H1 (cell line): Measurements from ENCODE around the gene PTHLH. TPM values are rescaled to one million over a fixed set of nuclear protein-coding genes. Genes with fewer than 3 reads are reported as not detected.

Experiments used
- CTCF ChIA-PET: fragments of 300-600 bp; sonication (Branson Sonifier 250); formaldehyde crosslinking; loops from one replicate; lab custom pipeline; 2021; ENCODE audit not compliant: partially characterized antibody; lab: Charles Lee
- POLR2A ChIA-PET: fragments of 300-600 bp; sonication (Branson Sonifier 250); formaldehyde crosslinking; loops from one replicate; lab custom pipeline; 2021; ENCODE audit warnings: inconsistent platforms; ENCODE audit not compliant: partially characterized antibody; lab: Charles Lee
- DNase-seq, 2 experiments: peaks; one replicate each; pipeline versions ENCODE4 v3.0.0 to v3.0.0-alpha.2; 2010 to 2022; ENCODE audit warnings: low spot score in 2 of 2, low read depth in 1 of 2, mixed read lengths in 1 of 2
- FAIRE-seq: peaks from 2 replicates; lab custom pipeline; 2011; peaks lifted over from hg19 to GRCh38; lab: Jason Lieb, UNC
- H2AFZ ChIP-seq: 2 replicates; pipeline ENCODE4 v1.8.1; 2012; ENCODE audit warnings: low read length, inconsistent platforms
- H2AK5ac ChIP-seq: 2 replicates; pipeline ENCODE4 v1.6.1; 2013; ENCODE audit warnings: low read depth, low read length
- H2BK120ac ChIP-seq: replicated peaks from 2 replicates; pipeline ENCODE3; 2013; ENCODE audit warnings: low read depth, low read length, inconsistent platforms
- H2BK12ac ChIP-seq: 2 replicates; pipeline ENCODE4 v1.6.1; 2013; ENCODE audit warnings: low read depth, low read length
- H2BK15ac ChIP-seq: 2 replicates; pipeline ENCODE4 v1.6.1; 2013; ENCODE audit warnings: low read length
- H2BK20ac ChIP-seq: 2 replicates; pipeline ENCODE4 v1.6.1; 2013; ENCODE audit warnings: low read length
- H2BK5ac ChIP-seq: 2 replicates; pipeline ENCODE4 v1.6.1; 2013; ENCODE audit warnings: low read depth, low read length
- H3K14ac ChIP-seq: 2 replicates; pipeline ENCODE4 v1.6.1; 2013; ENCODE audit warnings: inconsistent platforms; ENCODE audit not compliant: insufficient read length
- H3K18ac ChIP-seq: 2 replicates; pipeline ENCODE4 v1.6.1; 2013; ENCODE audit warnings: low read length; ENCODE audit errors: extremely low read depth
- H3K23ac ChIP-seq: 2 replicates; pipeline ENCODE4 v1.6.1; 2013; ENCODE audit warnings: inconsistent platforms; ENCODE audit not compliant: insufficient read length
- H3K23me2 ChIP-seq: 2 replicates; pipeline ENCODE4 v1.6.1; 2013; ENCODE audit warnings: low read depth, low read length
- H3K27ac ChIP-seq: 2 replicates; pipeline ENCODE4 v1.6.1; 2011; ENCODE audit warnings: low read depth, low read length, inconsistent platforms
- H3K27me3 ChIP-seq, 4 experiments: replicated peaks in 1 of 4; 1 replicate in 1 of 4; 2 replicates in 3 of 4; pipeline versions ENCODE4 v1.6.1 to v1.8.1; 2011 to 2013; ENCODE audit warnings: low read length in 3 of 4, mild to moderate bottlenecking in 3 of 4, inconsistent platforms in 2 of 4, mixed read lengths in 2 of 4, moderate library complexity in 1 of 4; ENCODE audit not compliant: control insufficient read depth in 3 of 4, insufficient read depth in 3 of 4; ENCODE audit errors: extremely low read depth in 1 of 4
- H3K36me3 ChIP-seq, 4 experiments: 2 replicates each; pipeline versions ENCODE4 v1.6.1 to v1.8.1; 2011 to 2013; ENCODE audit warnings: mild to moderate bottlenecking in 4 of 4, low read length in 3 of 4, moderate library complexity in 2 of 4, control low read depth in 1 of 4, inconsistent platforms in 1 of 4; ENCODE audit not compliant: insufficient read depth in 4 of 4, control insufficient read depth in 2 of 4
- H3K4ac ChIP-seq: replicated peaks from 2 replicates; pipeline ENCODE3; 2013; ENCODE audit warnings: low read length, low read depth, mixed read lengths, inconsistent platforms; ENCODE audit not compliant: insufficient read length
- H3K4me1 ChIP-seq, 4 experiments: replicated peaks in 1 of 4; 1 replicate in 1 of 4; 2 replicates in 3 of 4; pipeline versions ENCODE4 v1.6.1 to v1.8.1; 2011 to 2013; ENCODE audit warnings: low read length in 3 of 4, inconsistent platforms in 2 of 4, mixed read lengths in 1 of 4; ENCODE audit not compliant: insufficient read depth in 4 of 4, control insufficient read depth in 3 of 4
- H3K4me2 ChIP-seq, 2 experiments: 2 replicates each; pipeline versions ENCODE4 v1.6.1 to v1.8.1; 2011 to 2013; ENCODE audit warnings: low read depth in 2 of 2, low read length in 2 of 2, control low read depth in 1 of 2, inconsistent platforms in 1 of 2, mild to moderate bottlenecking in 1 of 2; ENCODE audit not compliant: insufficient read depth in 1 of 2
- H3K4me3 ChIP-seq, 4 experiments: fragments of 200-600, 300-600 bp in 1 of 4; sonication (generic), shearing (Covaris generic), sonication (Bioruptor Twin) in 1 of 4; 2 replicates each; pipeline versions ENCODE4 v1.5.1 to v1.8.1; 2011 to 2016; ENCODE audit warnings: low read length in 4 of 4, low read depth in 3 of 4, control low read depth in 2 of 4, inconsistent platforms in 2 of 4, mild to moderate bottlenecking in 2 of 4, mixed read lengths in 1 of 4, moderate library complexity in 1 of 4; ENCODE audit not compliant: insufficient read depth in 2 of 4; ENCODE audit errors: extremely low read depth in 1 of 4
- H3K56ac ChIP-seq: replicated peaks from 2 replicates; pipeline ENCODE3; 2013; ENCODE audit warnings: low read depth, mild to moderate bottlenecking, mixed read lengths, low read length, inconsistent platforms; ENCODE audit not compliant: insufficient read length
- H3K79me1 ChIP-seq: 2 replicates; pipeline ENCODE4 v1.6.1; 2013; ENCODE audit warnings: low read depth, low read length, control low read depth
- H3K79me2 ChIP-seq, 2 experiments: 2 replicates each; pipeline versions ENCODE4 v1.6.1 to v1.8.1; 2012 to 2013; ENCODE audit warnings: low read length in 2 of 2, mild to moderate bottlenecking in 2 of 2, inconsistent platforms in 1 of 2; ENCODE audit not compliant: insufficient read depth in 2 of 2, control insufficient read depth in 1 of 2
- H3K9ac ChIP-seq, 4 experiments: replicated peaks in 1 of 4; 1 replicate in 1 of 4; 2 replicates in 3 of 4; pipeline versions ENCODE4 v1.6.1 to v1.8.1; 2011 to 2013; ENCODE audit warnings: low read depth in 3 of 4, low read length in 3 of 4, control low read depth in 2 of 4, mild to moderate bottlenecking in 2 of 4, moderate library complexity in 2 of 4, inconsistent platforms in 1 of 4; ENCODE audit errors: extremely low read depth in 1 of 4
- H3K9me3 ChIP-seq, 2 experiments: 2 replicates each; pipeline versions ENCODE4 v1.6.1 to v1.8.1; 2012 to 2013; ENCODE audit warnings: mild to moderate bottlenecking in 2 of 2, moderate library complexity in 2 of 2, control low read depth in 1 of 2, inconsistent platforms in 1 of 2, low read depth in 1 of 2, low read length in 1 of 2, mixed read lengths in 1 of 2; ENCODE audit not compliant: insufficient read depth in 2 of 2
- H4K20me1 ChIP-seq, 2 experiments: replicated peaks in 1 of 2; 2 replicates each; pipeline versions ENCODE3 to v1.8.1; 2011 to 2013; ENCODE audit warnings: inconsistent platforms in 2 of 2, low read length in 2 of 2, mild to moderate bottlenecking in 1 of 2; ENCODE audit not compliant: insufficient read depth in 2 of 2, control insufficient read depth in 1 of 2
- H4K5ac ChIP-seq: 2 replicates; pipeline ENCODE4 v1.6.1; 2013; ENCODE audit warnings: low read length, low read depth, mixed read lengths, inconsistent platforms; ENCODE audit not compliant: insufficient read length
- H4K8ac ChIP-seq: 2 replicates; pipeline ENCODE4 v1.8.0; 2013; ENCODE audit warnings: mild to moderate bottlenecking, moderate library complexity, low read length, inconsistent platforms; ENCODE audit not compliant: insufficient read depth; ENCODE audit errors: extremely low read depth
- H4K91ac ChIP-seq: replicated peaks from 2 replicates; pipeline ENCODE3; 2013; ENCODE audit warnings: low read length, mixed read lengths, inconsistent platforms; ENCODE audit not compliant: insufficient read length
- ATF3 ChIP-seq: IDR thresholded peaks from 2 replicates; pipeline ENCODE4 v1.6.1; 2011; ENCODE audit warnings: low read depth, mild to moderate bottlenecking, low read length; ENCODE audit not compliant: insufficient read depth
- BACH1 ChIP-seq: IDR thresholded peaks from 2 replicates; pipeline ENCODE4 v1.6.1; 2012; ENCODE audit warnings: low read length, improper control_type of control experiment
- CHD1 ChIP-seq: IDR thresholded peaks from 2 replicates; pipeline ENCODE4 v1.6.1; 2012; ENCODE audit warnings: low read depth, low read length, improper control_type of control experiment
- EGR1 ChIP-seq: IDR thresholded peaks from 2 replicates; pipeline ENCODE4 v1.6.1; 2011; ENCODE audit warnings: low read depth, low read length, borderline replicate concordance
- FOSL1 ChIP-seq: IDR thresholded peaks from 2 replicates; pipeline ENCODE4 v1.6.1; 2011; ENCODE audit warnings: mild to moderate bottlenecking, low read depth, low read length, moderate library complexity; ENCODE audit not compliant: insufficient read depth
- HDAC2 ChIP-seq, 2 experiments: fragments of 300-600 bp in 1 of 2; sonication (generic) in 1 of 2; IDR thresholded peaks; 2 replicates each; pipeline ENCODE4 v1.6.1; 2011 to 2012; ENCODE audit warnings: low read depth in 2 of 2, low read length in 2 of 2, mild to moderate bottlenecking in 2 of 2, moderate library complexity in 2 of 2, borderline replicate concordance in 1 of 2, inconsistent platforms in 1 of 2
- JUN ChIP-seq: IDR thresholded peaks from 2 replicates; pipeline ENCODE4 v1.6.1; 2011; ENCODE audit warnings: low read depth, mild to moderate bottlenecking, improper control_type of control experiment, low read length
- KDM1A ChIP-seq: fragments of 200-600, 300-600 bp; sonication (generic); IDR thresholded peaks from 2 replicates; pipeline ENCODE4 v1.7.1; 2016; ENCODE audit warnings: mild to moderate bottlenecking, low read length, borderline replicate concordance
- POU5F1 ChIP-seq: IDR thresholded peaks from 2 replicates; pipeline ENCODE4 v1.6.1; 2011; ENCODE audit warnings: low read depth, mild to moderate bottlenecking, low read length, moderate library complexity
- RAD21 ChIP-seq, 2 experiments: IDR thresholded peaks in 1 of 2; conservative IDR thresholded peaks in 1 of 2; 2 replicates each; pipeline ENCODE4 v1.6.1; 2011; ENCODE audit warnings: low read depth in 2 of 2, low read length in 2 of 2, improper control_type of control experiment in 1 of 2, inconsistent platforms in 1 of 2, mild to moderate bottlenecking in 1 of 2, moderate library complexity in 1 of 2
- RXRA ChIP-seq: IDR thresholded peaks from 2 replicates; pipeline ENCODE4 v1.6.1; 2011; ENCODE audit warnings: low read depth, mild to moderate bottlenecking, low read length, moderate library complexity; ENCODE audit not compliant: insufficient read depth
- TAF7 ChIP-seq: optimal IDR thresholded peaks from 2 replicates; pipeline ENCODE3; 2011; ENCODE audit warnings: low read depth, mild to moderate bottlenecking, inconsistent platforms, low read length, moderate library complexity, borderline replicate concordance
- WGBS, 2 experiments: shearing (Covaris generic) in 1 of 2; methylation state at CpG; one replicate each; pipeline versions ENCODE4 v1.1.6 to v1.1.7; 2013 to 2015; ENCODE audit warnings: low lambda C conversion rate in 2 of 2, mixed read lengths in 2 of 2, inconsistent platforms in 1 of 2, low coverage in 1 of 2, missing lambda C conversion rate in 1 of 2; ENCODE audit not compliant: insufficient replicate concordance in 2 of 2, insufficient coverage in 1 of 2, insufficient read length in 1 of 2; ENCODE audit errors: extremely low coverage in 1 of 2, missing lambda C conversion rate in 1 of 2; 5-methylcytosine and 5-hydroxymethylcytosine counted together
- polyA plus RNA-seq, 7 experiments: library from polyadenylated mRNA; depleted of rRNA in 3 of 7; stranded (reverse) in 5 of 7; unstranded in 2 of 7; fragments of >200 nt in 5 of 7; fragments of 200-250 nt in 2 of 7; gene quantifications; 1 replicate in 5 of 7; 2 replicates in 1 of 7; 4 replicates in 1 of 7; pipeline versions ENCODE4 v1.2.1 to v1.2.3, GENCODE V29; 2011 to 2013; ENCODE audit warnings: missing spikeins in 2 of 7, mixed read lengths in 2 of 7
- total RNA-seq: library from RNA; stranded (reverse); fragmentation: NEBNext Ultra II Directional; extraction: Animal tissue kit (Norgen Biotek cat#: 25700); gene quantifications from 2 replicates; pipeline ENCODE4 v1.2.1, GENCODE V29; 2021

Gene PTHLH
- total and polyA plus RNA-seq, 2 of the 8 experiments (the other 6 are each of a cell fraction or from before 2014, with no cell fraction given), result 0.32 TPM; not detected in 1

GRCh38 chr12:27995406-27995805 is 22.9 kb upstream of the PTHLH start:
- no peak overlapping the region for H3K9ac ChIP-seq
- no peak overlapping the region for H2BK12ac ChIP-seq
- 83% methylated on average over 1 of the region's 1 CpG; no CpG with 5 or more reads in 1 of the 2 experiments for WGBS, 2 experiments
- H3K4me1 ChIP-seq, result peaks cover 0 to 4% (median 0%) of the 10 kb centered on the region in 4 experiments; a peak in 2 of 7 replicates
- H3K79me2 ChIP-seq, result no peaks in the 10 kb centered on the region
- H3K56ac ChIP-seq, result no peak overlapping the region
- no peak overlapping the region for H2BK5ac ChIP-seq
- no peak overlapping the region for H3K4me3 ChIP-seq
- H2BK120ac ChIP-seq, result no peak overlapping the region
- POLR2A ChIA-PET, result no interaction called here
- H3K27ac ChIP-seq, result no peak overlapping the region
- H3K27me3 ChIP-seq, result no peaks in the 10 kb centered on the region
- H4K5ac ChIP-seq, result no peak overlapping the region
- FAIRE-seq (no peak), DNase-seq (no peak)
- H4K8ac ChIP-seq, result no peak overlapping the region
- H4K91ac ChIP-seq, result no peak overlapping the region
- H3K79me1 ChIP-seq, result no peaks in the 10 kb centered on the region
- H3K4ac ChIP-seq, result no peak overlapping the region
- no peak overlapping the region for H2AK5ac ChIP-seq
- H3K23ac ChIP-seq, result no peak overlapping the region
- no peak overlapping the region for H3K14ac ChIP-seq
- no peak overlapping the region for H2AFZ ChIP-seq
- H3K18ac ChIP-seq, result no peak overlapping the region
- CTCF ChIA-PET, result no interaction called here
- TF ChIP-seq RAD21 (IDR thresholded peaks at IDR 0.05 in 1 of 2, conservative IDR thresholded peaks at IDR 0.05 in 1 of 2; ENCODE audit: low read depth in 2 of 2, low read length in 2 of 2) (no peak), TAF7 (no peak), POU5F1 (no peak), EGR1 (no peak), ATF3 (no peak), JUN (no peak), RXRA (no peak), BACH1 (no peak), HDAC2 (IDR thresholded peaks at IDR 0.05; ENCODE audit: borderline replicate concordance in 1 of 2, low read depth in 2 of 2, low read length in 2 of 2) (no peak), CHD1 (no peak), FOSL1 (no peak), KDM1A (no peak)
- H2BK15ac ChIP-seq, result no peak overlapping the region
- no peaks in the 10 kb centered on the region for H3K36me3 ChIP-seq
- H3K9me3 ChIP-seq, result no peaks in the 10 kb centered on the region
- no peaks in the 10 kb centered on the region for H3K23me2 ChIP-seq
- no peak overlapping the region for H3K4me2 ChIP-seq
- no peaks in the 10 kb centered on the region for H4K20me1 ChIP-seq
- no peak overlapping the region for H2BK20ac ChIP-seq
